Right hindlimb (tissue), 1 donor: ENCODE data around the gene LMCD1.
"Not testable (repeated sequence)": the region's sequence is repeated elsewhere in the genome, so short reads cannot be mapped to it uniquely, and the experiment has no call there.

Experiments used
- DNase-seq: peaks from one replicate; pipeline ENCODE4 v3.0.0-alpha.2; 2018

LMCD1 gene

DNA sequence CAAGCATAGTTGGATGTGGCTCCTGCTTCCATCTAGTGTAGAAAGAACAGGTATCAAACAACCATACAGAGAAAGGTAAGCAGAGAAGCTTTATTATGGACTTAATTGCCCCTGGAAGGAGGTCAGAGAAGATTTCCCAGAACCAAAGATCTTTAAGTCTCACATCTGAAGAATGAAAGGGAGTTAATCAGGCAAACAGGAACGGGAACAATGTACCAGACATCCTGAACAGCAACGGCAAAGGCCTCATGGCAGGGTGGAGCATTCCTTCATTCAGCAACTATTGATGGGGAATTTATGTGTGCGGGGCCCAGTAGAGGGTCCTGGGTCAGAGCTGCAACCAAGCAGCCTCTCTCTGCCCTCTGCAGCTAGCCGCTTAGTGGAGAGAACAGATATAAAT lies 61.5 kb downstream of the LMCD1 start:
- peak; percentile 5 for DNase-seq

GRCh38 chr3:8563597-8563996 lies 62.0 kb downstream of the LMCD1 start:
- peak; percentile 12 for DNase-seq

- DNase-seq, result peak; percentile 1
Observed at GRCh38 chr3:8565376-8565775, 63.8 kb downstream of the LMCD1 start.

DNA sequence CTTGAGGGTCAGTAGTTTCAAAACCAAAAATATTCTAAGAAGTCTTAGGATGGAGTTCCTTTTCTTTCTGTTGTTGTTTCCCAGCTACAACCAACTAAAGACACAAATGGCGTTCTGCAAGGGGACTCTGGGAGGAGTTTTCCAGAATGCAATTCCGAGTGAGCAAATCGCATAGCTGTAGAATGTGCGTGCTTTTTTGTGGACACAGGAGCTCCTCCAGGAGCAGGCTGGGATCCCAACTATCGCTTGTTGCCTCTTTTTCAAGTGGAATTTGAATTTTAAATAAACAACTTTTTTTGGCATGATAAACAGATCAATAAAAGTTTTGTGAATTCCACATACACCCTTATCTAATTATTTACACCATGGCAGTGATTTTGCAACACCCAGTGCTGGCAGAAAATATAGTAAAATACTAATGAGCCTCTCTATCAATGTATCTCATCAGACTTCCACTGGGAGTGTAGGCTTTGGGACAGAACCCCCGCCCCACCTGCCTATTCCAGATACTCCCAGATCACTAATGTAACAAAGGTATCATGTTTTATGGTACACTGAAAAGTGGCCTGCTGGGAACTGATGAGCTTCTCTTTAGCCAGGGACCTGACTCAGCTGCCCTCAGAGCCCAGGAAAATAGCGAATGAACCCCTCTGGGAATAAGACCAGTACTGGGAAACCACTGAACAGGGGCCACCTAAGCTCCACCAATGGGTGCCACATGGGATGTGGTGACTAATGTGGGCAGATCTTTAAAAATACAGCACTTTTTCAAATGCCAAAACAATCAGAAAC lies 66.4 kb downstream of the LMCD1 start:
- DNase-seq, result peak; percentile 7

- peak; percentile 18 for DNase-seq
Observed at GRCh38 chr3:8571256-8571655, 69.6 kb downstream of the LMCD1 start.

DNA sequence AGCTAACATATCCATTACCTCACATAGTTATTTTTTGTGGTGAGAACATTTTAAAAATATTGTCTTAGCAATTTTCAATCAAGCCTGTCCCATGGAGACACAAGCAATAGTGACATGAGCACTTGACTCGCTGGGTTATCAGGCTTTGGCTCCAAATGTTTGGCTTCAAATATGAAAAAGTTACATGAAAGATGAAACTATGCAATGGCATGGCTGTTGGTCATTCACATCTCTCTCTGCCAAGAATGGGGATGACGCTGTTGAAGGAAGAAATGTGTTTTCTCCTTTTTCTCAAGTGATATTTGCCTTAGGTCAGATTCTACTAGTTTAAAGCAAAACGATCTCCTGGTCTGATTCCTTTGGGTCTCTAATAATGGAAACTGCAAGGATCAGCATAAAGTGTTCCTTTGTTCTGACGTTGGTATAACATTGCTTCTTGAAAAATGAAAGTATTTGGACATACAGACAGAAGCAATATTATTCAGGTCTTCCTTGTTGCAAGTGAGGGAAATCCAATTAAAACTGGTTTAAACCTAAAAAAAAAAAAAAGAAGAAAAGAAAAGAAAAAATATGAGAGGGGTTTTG lies 71.8 kb downstream of the LMCD1 start:
- no peak for DNase-seq

GRCh38 chr3:8574040-8574669 lies 72.5 kb downstream of the LMCD1 start:
- peak; percentile 17 for DNase-seq

- peak; percentile 30 for DNase-seq
Observed at GRCh38 chr3:8574670-8575322, 73.2 kb downstream of the LMCD1 start.

DNA sequence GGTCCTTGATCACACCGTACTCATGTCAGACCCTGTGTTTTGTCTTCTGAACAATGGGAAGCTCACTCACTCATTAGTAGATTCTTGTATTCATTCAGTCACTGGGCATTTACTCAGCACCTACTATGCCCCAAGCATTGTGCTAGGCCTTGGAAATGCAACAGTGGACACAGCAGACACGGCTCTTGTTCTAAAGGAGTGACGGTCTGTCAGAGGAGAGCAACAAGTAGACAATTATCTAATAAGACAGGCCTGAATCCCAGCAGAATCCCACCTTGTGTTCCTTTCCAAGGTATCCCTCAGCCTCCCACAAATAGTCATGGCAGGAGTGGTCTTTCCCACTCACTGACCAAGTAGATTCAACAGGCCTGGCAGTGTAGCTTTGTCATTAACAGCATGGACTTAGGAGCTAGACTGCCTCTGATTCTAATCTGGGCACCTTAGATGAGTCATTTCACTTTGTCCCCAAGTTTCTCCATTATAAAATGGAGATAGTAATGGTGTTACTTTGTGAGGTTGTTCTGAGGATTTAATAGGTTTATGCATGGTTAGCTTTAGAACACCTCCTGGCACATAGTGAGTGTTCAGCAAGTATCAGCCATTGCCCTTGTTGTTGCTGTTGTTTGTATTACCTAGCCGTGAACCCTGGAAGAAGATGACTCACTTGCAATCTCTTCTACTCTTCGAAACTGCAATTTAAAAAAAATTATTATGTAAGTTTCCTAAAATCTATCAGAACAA lies 73.9 kb downstream of the LMCD1 start:
- peak; percentile 6 for DNase-seq

DNA sequence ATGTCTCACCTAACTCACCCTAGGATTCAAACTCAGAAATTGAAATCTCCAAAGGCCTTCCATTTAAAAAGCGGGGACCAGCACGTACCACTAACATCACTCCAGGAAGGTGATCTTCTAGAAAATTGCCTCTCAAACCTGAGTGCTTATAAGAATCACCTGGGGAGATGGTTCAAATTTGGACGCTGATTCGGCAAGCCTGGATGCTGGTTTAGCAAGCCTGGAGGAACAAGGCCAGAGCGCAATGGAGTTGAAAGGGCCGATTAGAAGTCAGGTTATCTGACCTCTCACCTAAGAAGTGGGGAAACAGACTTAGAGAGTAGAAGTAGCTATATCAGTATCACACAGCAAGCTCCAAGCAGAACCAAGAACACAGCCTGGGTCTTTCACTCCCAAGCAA lies 74.8 kb downstream of the LMCD1 start:
- DNase-seq, result no peak

DNA sequence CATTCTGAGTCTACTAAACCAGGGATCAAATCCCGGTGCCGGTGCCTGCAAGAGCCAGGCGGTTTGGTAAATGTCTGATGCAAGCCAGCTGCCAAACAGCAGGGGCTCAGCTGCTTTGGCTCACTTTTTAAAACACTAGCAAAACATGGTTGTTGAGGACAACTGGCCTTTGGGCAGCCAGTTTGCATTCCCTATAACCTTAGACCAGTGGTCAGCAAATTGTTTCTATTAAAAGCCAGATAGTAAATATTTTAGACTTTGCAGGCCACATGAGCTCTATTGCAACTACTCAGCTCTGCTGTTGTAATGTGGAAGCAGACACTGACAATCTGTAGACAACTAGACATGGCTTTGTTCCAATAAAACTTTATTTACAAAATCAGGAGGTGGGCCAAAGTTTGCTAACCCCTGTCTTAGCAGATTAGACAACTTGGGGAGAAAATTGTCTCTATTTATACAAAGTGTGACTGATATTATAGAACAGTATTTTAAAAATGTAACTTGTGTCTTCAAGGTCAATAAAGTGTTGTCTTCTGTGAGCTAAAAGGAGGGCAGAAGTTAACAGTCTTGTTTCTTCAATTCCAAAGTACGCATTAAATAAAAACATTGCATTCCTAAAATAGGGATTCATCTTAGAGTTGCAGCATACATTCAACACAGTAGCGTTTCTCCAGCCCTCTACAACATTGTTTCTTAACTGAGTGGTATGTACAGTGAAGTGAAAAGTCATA lies 75.4 kb downstream of the LMCD1 start:
- DNase-seq, result no peak

DNA sequence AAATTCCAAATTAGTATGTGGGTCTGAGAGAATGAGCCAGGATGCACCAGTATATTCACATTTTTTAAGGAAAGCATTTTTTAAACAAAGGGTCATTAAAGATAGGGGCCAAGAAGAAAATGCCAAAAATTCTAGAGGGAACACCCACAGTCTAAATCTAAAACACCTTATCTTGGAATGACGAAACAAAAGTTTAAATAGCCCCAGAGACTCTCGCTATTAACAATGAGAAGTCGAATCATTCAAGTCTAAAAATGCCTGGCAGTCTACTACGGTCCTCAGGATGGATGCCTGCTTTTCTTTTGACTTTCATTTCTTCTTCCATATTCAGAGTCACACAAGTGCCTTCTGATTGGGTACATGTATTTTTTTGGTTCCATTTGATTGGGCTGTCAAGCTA lies 76.7 kb downstream of the LMCD1 start:
- DNase-seq, result no peak

DNA sequence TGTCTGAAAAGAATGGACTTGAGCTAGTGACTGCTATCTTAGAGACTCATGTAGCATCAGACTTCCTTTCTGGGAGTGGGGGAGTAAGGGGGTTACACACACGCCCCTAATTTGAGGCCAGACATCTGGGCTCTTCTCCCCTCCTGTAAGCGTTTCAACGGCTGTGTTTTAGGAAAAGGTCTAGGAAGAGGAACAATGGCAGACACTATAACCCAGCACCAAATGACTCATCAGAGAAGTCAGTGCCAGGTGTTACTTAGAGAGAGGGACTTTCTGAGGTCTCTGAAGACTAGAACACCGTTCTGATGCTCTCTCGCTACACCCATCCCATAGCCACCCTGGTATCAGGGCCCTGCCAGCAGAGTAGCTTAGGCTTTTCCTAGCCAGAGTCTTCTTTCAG lies 77.5 kb downstream of the LMCD1 start:
- DNase-seq, result no peak

DNA sequence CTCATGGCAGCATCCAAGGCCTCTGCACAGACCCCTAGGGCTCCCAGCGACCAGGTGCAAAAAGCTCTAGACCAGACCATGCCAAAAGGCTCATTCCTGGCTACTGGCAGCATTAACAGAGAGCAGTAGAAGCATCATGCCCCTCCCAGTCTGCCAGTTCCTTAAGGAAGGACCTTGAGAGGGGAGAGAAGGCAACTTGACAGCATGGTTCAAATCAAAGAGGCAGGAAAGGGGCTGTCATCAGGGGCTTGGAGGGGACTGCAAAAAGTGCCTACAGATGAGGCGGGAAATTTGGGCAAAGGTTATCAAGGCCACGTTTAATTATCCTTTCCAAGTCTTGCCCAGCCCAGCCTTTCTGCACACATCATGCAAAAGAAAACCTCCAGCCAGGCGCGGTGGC lies 78.3 kb downstream of the LMCD1 start:
- DNase-seq, result no peak

DNA sequence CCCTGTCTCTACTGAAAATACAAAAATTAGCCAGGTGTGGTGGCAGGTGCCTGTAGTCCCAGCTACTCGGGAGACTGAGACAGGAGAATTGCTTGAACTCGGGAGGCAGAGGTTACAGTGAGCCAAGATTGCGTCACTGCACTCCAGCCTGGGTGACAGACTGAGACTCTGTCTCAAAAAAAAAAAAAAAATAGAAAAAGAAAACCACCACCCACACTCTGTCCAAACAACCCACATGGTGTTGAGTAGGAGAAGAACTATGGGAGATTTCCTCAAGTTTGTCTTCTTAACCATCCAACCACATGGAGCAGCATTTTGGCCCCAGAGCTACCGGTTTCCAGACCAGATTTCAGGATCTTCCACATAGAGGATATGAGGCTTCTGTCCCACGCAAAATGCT lies 78.8 kb downstream of the LMCD1 start:
- DNase-seq, result not testable (repeated sequence)

GRCh38 chr3:8581373-8581772 lies 79.8 kb downstream of the LMCD1 start:
- no peak for DNase-seq

GRCh38 chr3:8581806-8582445 lies 80.3 kb downstream of the LMCD1 start:
- no peak for DNase-seq

GRCh38 chr3:8584661-8585060 lies 83.0 kb downstream of the LMCD1 start:
- no peak for DNase-seq

DNA sequence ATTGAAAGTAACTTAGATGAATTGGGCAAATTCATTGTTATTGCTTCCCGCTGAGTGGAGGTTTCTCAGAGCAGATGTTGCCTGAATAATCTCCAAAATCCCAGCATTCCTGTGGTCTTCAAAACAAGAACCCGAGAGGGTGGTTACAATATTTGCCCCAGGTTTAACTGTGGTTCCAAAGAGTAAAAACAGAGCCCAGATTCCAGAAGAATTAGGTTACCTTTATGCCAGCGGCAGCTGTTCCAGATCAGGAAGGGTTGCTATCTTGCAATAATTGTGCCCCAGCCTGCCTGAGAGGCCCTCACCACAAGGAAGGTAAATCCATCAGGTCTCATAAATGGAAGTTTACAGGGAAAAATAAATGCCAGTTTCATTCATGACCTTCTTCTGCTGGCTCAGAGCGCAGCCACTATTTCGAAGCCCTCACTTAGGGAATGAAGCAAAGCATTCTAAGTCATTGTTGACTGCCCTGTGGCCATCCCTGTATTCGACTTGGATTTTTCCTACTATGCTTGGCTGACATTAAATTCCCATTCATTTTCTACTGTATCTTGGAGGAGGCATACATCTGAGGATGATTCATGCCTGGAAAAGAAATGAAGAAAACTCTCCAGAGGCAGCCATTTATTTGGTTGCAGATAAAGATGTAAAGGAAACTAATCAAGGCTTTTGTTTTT lies 88.4 kb downstream of the LMCD1 start:
- no peak for DNase-seq

GRCh38 chr3:8593021-8593827 lies 91.6 kb downstream of the LMCD1 start:
- DNase-seq, result peak; percentile 89
